Fibroblast of the aortic adventitia (primary cell): Measurements from ENCODE around the gene PPP1R13B. TPM values are rescaled to one million over a fixed set of nuclear protein-coding genes. Genes with fewer than 3 reads are reported as not detected.

Source experiments
- DNase-seq: peaks from one replicate; pipeline ENCODE4 v3.0.0-alpha.2; 2010; ENCODE audit warnings: low read depth
- H3K4me3 ChIP-seq: 2 replicates; pipeline ENCODE4 v1.5.1; 2011; ENCODE audit warnings: low read depth, mild to moderate bottlenecking, control low read depth, low read length, moderate library complexity
- CTCF ChIP-seq: IDR thresholded peaks from 2 replicates; pipeline ENCODE4 v1.5.1; 2011; ENCODE audit warnings: mild to moderate bottlenecking, low read length, control low read depth, inconsistent platforms; ENCODE audit not compliant: insufficient read depth
- total RNA-seq: library from RNA; depleted of rRNA; stranded (reverse); fragments of >200 nt; gene quantifications from 2 replicates; pipeline ENCODE4 v1.2.3, GENCODE V29; 2012; ENCODE audit warnings: low replicate concordance

Gene PPP1R13B
- total RNA-seq, 1 donor = 1.2 TPM

DNA sequence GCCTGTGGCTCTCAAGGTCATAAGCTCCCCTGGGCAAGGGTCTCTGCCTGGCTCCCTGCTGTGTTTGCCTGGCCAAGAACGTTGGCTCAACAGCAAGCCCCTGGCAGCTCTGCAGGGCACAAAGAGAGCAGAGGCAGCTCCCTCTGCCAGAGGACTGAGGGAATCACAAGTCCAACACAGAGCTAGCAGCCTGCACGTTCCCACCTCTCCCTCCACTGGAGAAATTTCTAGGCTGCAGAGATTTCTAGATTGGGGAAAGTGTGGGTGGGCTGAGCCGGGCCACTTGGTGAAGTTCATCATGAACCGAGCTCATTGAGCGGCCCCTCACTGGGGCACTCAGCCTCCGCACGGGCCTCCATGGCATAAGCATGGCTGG lies 111.9 kb downstream of the PPP1R13B start:
- no peak overlapping the region for H3K4me3 ChIP-seq
- DNase-seq = no peak
- no peak for TF ChIP-seq CTCF

DNA sequence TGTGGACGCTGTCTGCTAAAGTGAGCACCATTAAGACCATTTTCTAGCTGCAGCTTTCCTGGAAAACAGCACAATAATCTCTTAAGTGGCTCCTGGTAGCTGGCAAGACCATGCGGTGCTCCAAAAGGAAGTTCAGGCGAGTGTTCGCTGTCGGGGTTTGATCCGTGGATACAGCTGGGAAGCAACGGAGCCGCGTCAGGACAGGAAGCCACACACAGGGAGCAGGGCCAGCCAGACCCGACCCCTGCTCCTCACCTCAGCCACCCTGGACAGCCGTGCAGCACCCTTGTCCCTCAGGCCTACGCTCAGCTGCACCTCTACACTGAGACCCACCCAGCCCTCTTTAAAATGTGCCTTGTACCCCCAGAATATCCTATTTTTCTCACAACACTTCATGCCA lies 112.4 kb downstream of the PPP1R13B start:
- H3K4me3 ChIP-seq = no peak overlapping the region
- TF ChIP-seq CTCF = no peak
- no peak for DNase-seq

DNA sequence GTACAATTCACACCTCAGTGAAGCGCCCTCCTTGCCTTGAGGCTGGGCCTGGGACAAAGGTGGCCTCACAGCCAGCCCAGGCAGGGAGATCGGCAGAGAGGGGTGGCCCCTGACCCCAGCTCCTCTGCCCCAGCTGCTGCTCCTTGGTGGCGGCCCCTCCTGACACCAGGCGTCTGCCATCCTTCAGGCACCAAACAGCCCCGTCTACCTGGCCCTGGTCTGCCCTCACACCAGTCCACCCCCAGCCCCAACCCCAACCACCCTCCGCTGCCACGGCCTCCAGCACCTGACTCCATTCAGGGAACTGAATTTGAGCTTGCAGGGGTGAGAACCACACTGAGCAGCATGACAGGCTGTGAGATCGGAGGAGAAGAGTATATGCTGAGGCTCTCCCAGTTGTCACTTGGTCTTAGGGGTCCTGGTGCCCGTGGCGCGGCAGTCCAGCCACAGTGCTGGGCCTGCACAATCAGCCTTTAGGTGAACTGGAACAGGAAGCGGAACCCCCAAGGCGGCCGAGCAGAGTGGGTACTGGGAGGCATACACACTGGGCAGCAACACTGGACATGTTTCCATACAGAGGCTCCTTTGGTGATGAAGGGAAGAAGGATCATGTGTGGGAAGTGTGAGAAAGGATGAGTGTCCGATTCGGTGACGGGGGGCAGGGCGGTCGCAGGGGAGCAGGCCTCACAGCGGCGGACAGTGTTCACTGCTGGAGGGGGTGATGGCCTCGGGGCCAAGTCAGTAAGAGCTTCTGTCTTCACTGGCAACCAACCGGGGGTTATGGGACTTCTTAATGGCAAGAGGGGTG lies 113.1 kb downstream of the PPP1R13B start:
- no peak overlapping the region for H3K4me3 ChIP-seq
- no peak for TF ChIP-seq CTCF
- no peak for DNase-seq

GRCh38 chr14:103733651-103734050 lies 113.7 kb downstream of the PPP1R13B start:
- no peak overlapping the region for H3K4me3 ChIP-seq
- DNase-seq = no peak
- TF ChIP-seq CTCF = no peak

GRCh38 chr14:103732868-103733620 lies 114.3 kb downstream of the PPP1R13B start:
- DNase-seq = no peak
- TF ChIP-seq CTCF = no peak
- H3K4me3 ChIP-seq = no peak overlapping the region

- no peak for TF ChIP-seq CTCF
- H3K4me3 ChIP-seq = no peak overlapping the region
- DNase-seq = no peak
These were observed 115.2 kb downstream of the PPP1R13B start for GRCh38 chr14:103731916-103732867.
